DMS53 treated with DMSO at 0.1 percent for 48 hours (cell line): ENCODE measurements around the gene MDC1.
"Not testable (repeated sequence)": the region's sequence is repeated elsewhere in the genome, so short reads cannot be mapped to it uniquely, and the experiment has no call there.

Experiments
- DNase-seq: peaks from one replicate; lab custom pipeline; 2025; ENCODE audit not compliant: unreplicated experiment; lab: John Stamatoyannopoulos, UW

MDC1 gene

DNA sequence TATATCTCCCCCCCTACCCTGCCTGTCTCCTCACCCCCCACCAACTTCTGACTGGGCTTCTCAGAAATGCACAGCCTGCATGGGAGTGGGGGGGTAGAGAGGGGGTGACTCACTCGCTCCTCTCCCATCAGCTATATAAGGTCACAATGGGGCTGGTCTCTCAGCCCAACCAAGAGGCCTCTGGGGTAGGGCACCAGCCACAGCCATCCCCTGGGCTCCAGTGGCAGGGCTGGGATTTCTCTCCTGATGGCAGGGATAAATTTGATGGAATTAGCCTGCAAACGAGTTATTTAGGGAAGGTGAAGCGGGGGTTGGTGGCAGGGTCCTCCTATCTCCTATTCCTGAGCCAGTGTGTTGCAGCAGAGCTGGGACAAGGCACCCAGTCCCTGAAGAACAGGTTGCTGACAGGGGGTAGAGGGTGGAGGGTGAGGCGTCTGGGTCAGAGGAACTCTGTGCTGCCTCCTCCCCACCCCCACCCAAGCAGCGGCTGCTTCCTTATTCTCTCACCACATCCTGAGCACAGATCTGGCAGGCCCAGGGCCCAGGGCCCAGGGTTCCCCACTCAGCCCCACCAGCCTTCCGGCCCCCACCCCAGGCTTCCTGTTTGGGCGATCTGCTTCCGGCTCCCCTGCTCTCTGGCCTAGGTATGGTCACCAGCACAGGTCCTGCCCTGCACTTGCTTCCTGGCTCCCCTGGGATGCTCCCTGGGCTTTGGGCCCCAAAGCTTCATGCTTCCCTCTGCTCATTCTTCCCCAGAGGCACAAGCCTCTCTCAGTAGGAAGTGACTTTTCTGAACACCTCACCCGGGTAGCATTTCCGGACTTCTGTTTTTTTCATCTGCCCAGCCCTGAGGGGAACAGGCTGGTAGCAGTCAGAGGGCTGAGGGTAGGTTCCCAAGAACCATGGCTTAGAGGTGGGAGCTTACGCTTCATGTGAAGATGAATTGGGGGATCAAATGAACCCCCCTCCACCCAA lies 34.7 kb downstream of the MDC1 start:
- DNase-seq: no peak

DNA sequence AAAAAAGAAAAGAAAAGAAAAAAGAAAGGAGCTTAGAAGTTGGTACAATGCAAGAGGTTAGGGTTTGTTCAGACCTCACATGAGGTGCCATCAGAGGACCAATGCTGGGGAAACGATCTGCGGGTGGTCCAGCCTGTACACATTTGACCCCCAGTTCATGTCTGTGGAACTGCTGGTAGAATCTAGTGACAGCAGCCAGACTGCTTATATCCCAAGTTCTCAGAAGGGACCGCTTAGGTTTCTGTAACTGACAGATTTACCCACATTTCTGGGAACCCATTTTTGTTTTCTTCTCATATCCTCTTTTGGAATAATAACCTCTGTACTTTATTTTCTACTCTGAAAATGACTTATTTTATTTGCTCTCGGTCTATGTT lies 35.3 kb downstream of the MDC1 start:
- no peak for DNase-seq

DNA sequence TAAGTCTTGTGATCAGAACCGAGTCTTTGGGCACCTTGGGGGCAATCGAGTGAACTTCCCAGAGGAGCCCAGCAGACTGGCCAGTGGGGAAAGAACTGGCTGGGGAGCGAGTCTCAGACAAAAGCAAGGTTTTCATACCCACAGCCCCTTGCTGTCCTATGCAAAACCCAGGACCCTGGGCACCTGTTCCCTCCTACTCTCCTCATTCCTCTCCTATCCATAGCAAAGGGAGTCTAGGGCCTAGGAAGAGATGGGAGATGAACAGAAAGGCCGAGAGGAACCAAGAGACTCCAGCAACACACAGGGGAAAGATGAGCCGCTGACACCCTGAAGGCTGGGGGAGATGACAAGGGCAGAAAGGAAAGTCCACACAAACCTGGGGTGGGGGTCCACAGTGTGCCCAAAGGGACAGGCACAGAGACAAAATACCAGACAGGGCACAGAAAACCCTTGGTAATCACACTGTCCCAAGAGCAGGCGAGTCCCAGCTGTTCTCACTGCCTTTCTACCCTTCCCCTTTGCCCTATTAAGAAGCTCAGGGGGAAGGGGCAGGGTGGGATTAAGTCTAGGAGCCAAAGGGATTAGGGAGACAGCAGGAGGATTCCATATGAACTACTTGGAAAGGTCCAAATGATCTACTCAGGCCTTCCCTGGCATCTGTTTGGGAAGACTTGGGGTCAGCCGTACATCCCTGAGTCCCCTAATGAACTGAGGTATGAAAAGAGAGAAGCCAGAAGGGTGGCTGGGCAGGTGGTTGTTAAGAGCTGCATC lies 37.1 kb downstream of the MDC1 start:
- no peak for DNase-seq

DNA sequence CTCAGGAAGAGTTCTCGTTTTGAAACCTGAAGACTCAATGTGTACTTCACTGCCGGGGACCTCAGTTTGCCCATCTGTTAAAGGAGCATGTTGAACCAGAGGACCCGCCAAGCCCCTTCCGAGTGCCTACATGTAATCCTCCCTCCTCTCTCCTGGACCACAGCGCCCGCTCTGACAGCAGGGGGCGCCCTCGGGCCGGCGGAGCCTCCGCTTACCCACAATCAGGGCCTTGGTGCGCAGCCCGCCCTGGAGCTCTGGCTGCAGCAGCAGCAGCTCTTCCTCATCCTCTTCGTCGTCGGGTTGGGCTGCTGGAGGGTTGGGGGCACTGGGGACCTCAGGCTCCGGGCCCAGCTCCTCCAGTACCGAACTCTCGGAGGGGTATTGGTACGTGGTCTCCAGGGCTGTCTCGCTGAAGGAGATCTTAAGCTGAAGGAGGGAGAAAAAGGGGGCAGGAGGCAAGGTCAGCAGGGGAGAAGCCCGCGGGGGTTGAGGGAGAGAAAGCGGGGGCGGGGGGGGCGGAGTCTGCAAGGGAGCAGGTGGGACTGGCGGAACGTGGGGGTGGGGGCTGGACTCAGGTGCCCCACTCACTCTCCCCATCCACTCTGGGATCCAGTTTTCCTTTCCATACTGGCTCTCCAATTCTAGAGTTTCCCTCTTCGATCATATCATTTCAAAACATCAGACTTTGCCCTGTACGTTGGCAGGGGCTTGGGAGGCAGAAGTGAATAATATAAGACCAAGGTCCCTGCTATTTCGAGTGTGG lies 37.9 kb downstream of the MDC1 start:
- peak; percentile 66 for DNase-seq

DNA sequence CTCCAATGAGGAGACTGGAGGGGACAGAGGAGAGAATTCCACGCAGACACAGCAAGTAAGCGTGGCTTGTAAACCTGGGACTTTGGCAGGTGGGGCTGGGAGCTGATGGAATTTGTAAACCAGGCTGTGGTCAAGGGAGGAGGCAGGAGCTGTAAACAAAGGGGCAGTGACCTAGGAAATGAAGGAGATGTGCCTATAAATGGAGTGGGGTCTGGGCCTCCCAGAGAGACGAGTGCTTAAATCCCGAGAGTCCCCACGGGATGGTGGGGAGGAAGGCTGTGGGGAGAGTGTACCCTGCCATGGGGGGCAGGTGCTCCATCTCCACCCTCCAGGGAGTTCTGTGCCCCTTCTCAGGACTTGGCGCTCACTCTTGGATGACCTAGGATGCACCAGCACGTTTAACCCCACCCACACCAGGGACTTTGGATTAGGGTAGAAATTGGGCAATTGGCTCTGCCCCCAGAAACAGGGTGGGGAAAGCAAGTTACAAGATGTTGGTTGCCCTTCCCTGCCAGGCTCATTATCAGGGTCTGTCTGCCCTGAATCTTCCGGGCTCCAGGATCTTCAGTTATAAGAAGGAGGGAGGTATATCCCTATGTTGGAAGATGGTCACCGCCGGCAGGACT lies 40.3 kb downstream of the MDC1 start:
- no peak for DNase-seq

DNA sequence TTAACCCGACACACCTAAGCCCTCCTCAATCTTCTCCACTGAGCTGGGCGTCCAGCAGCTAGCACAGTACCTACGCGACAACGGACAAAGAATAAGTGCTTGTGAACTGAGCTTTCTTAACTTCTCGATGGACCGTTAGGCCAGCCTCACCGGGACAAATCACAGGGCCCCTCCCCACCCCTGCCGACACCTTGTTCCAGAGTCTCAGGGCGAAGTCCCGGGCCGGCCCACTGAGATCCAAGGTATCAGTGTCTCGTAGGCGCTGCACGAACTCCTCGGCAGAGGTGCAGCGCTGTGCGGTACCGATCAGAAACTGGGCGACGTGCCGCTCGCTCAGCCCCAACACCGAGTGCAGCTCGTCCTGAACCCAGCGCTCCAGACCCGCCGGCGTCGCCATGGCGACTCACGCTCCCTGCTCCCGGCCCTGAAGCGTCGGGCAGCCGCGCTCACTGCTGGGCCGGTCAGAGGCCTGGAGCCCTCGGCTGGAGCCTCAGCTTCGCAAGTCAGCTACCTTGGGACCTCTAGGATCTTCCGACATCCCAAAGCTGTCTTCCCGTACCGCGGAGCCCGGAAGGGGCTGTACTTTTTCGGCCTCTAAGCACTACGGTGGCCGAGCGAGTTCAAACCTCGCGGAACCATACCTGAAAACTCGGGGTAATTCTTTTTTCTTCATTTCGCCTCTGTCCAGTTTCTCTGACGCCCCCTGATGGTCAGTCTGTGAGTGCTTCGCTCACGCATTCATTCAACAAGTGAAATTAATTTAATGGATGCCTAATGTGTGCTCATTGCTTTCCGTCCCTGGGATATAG lies 44.4 kb downstream of the MDC1 start, which contains the start of gene DHX16:
TSS of gene DHX16 (minus strand) at position 562 of the 809 bp plus-strand sequence. CDS start at position 397, 165 bp downstream.
- DNase-seq: peak; percentile 95

DNA sequence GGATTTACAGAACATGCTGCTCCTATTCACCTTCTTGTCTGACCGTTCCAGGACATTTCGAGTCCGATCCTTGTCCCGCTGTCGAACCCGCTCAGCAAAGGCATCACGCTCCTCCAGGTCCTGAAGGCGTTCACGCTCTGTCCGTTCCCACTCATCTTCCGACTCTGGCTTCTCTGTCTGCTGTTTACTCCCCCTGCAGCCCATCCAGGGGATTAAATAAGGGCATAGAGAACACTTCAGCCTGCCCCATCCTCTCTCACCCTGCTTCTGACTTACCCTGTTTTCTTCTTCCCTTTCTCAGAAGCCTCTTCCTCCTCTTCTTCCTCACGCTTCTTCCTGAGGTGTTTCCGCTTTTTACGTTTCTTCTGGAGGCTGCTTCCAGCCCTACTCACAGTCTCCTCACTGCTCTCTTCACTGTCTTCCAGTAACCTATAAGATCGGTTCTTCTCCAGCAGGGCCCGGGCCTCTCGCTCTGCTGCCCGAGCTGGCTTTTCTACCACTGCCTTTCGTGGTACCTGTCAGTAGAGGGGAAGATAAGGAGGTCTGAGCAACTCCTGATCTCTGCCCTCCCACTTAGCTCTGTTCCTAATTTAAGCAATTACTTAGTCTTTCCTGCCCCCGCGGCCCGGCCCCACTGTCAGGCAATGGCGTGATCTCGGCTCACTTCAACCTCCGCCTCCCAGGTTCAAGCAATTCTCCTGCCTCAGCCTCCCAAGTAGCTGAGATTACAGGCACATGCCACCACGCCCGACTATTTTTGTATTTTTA lies 46.1 kb downstream of the MDC1 start:
- DNase-seq: no peak

DNA sequence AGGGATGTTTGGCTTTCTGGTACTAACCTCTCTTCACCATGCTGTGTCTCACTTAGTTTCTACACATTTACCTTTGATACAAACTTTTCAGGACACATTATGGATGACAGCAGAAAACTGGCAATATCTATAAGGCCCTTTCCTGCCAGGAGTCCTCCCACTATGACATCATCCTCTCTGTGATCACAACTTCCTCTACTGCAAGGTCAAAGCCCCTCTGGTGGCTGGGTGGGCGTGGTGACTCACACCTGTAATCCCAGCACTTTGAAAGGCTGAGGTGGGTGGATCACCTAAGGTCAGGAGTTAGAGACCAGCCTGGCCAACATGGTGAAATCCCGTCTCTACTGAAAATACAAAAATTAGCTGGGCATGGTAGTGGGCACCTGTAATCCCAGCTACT lies 50.8 kb downstream of the MDC1 start:
- not testable (repeated sequence) for DNase-seq

DNA sequence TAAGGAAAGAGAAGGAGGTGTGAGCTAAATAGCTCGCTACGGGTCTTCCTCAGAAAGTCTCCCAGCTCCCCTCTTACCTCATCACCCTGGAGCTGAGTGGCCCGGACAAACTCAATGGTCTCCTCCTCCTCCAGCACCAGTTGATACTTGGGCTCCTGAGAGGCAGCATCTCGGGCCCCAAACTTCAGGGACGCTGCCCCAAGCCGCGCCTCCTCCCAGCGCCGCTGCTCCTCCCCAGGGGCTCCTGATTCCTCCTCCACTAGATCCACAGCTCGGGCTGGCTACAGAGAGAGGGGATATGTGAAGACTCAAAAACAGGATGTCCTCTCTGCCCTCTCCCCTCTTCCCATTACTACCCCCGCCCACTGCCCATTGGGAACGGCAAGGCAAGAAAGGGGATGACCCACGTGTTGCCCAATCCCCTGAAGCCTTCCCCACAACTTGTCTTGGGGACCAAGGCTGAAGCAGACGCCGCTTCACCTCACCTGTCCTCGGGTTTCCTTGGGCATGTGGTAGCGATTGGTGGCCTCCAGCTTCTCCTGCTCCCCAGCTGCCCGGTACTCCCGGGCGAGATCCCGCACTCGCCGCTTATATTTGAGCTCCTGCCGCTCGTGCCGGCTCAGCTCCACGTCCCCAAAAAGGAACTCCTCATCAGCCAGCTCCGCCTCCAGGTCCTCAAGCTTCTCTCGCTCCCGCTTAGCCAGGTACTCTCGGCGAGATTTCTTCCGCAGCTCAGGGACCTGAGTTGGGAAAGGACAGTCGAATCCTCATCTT lies 51.9 kb downstream of the MDC1 start:
- DNase-seq: no peak

DNA sequence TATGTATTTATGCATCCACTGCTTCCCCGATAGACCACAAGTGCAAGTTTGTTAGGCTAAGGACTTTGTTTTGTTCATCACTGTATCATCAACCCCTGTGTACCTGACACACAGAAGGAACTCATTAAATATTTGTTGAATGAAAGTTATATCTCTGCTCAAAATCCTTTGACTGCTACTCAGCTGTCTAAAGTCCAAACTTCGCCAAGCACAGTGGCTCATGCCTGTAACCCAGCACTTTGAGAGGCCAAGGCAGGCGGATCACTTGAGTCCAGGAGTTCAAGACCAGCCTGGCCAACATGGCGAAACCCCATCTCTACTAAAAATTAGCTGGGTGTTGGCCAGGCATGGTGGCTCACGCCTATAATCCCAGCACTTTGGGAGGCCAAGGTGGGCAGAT lies 59.2 kb downstream of the MDC1 start:
- not testable (repeated sequence) for DNase-seq

DNA sequence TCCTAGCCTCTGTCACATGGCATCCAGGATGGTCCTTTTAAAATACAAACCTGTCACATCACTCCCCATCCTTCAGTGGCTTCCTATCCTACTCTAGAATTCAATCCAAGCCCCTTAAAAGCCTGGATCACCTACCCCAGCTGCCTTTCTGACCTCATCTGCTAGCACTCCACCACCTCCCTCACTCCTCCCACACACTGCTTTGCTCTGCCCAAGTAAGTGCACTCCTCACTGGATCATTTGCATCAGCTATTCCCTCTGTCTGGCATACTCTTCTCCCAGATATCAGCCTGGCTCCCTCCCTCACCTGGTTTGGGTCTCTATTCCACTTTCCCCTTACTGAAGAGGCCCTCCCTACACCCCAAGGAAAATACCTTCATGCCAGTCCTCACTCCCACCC lies 59.6 kb downstream of the MDC1 start:
- no peak for DNase-seq

DNA sequence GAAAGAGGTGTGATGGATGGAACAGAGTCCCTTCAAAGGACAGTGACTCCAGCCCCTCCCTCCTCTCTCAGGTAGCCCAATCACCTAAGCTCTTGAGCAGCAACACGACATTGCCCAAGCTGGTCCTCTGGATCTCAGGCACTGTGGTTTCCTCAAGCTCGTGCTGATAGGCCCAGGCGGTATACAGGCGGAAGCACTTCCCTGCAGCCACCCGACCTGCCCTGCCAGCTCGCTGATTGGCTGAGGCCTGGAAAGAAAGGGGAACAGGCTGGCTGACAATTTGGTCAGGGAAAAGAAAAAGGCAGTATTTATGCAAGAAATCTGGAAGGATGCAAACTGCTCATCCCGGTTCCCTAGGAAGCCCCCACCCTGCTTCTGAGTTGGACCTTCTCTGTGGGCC lies 60.6 kb downstream of the MDC1 start:
- DNase-seq: no peak

DNA sequence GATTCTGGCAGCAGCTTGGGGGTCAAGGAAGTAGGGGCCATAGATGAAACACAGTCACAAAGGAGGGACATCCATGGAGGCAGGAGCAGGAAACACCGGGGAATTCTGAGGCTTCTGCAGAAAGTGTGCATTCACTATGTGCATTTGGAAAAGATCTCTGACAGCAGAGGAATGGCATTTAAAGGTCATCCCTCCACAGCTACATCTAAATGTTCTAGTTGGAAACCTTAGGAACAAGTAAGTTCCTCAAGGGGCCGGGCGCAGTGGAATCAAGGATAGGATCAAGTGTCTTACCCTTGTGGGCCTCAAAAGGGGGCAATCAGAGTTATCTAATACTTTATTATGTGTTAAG lies 61.4 kb downstream of the MDC1 start:
- no peak for DNase-seq

DNA sequence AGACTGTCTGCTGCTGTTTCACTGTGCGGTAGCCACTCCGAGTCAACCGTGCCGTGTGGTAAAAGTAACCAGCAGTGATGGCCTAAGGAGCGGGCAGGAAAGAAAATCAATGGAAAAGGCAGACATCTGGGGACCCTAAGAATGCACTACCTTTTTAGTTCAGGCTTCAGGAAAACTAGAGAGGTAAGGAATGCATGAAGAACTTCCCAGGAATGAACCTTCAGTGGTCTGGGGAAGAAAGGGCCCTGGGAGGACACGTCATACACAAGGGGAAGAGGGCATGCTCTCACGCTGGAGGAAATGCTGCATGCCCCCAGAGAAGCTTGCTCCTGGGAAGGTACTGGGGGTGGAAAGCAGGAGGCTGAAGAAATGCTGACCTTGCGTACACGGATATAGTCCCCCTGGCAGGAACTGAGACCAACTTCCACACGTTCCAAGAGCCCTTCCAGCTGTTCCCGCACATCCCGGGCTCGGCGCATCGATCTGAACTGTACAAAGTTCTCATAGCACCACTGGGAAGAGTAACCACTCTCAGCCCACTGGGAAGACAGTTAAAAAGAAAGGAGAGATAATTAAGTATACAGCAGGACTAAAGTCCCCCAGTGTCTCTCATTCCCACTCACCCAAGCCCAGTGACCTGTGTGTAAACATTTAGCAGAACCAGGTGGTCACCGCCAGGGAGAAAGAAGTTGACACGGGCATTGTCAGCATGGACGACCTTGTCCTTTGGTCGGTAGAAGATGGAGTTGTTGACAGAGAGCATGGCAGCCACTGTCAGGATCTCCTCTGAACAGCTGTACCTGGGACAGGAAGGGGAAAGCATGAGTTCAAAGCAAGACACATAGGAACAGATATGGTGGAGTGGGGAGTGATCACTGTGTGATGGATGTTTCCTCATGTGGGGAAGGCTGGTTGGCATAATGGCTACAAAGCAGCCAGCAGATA lies 62.0 kb downstream of the MDC1 start:
- no peak for DNase-seq

DNA sequence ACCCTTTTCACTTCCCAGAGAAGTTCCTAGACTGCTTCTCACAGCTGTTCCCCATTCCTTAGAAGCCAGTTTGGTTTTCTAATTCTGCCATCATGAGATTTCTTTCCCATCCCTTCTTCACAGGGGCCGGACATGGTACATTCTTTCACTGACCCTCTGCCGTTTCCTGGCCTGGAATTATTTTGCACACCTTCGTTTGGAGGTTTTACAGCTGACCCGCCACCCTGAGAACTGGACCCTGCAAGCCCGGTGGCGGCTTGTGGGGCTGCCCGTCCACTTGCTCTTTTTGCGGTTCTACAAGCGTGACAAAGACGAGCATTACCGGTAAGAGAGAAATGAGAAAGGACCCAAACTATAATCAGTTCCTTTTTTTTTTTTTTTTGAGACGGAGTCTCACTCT lies 65.9 kb downstream of the MDC1 start:
- no peak for DNase-seq
